Colonic mucosa (tissue), 4 donors: ENCODE measurements around the gene COMMD9. TPM values are rescaled to one million over a fixed set of nuclear protein-coding genes. Genes with fewer than 3 reads are reported as not detected.

Experiments used
- DNase-seq: peaks from one replicate; pipeline ENCODE4 v3.0.0-alpha.2; 2020
- H3K27ac ChIP-seq: fragments of 200-600 bp; one replicate; pipeline ENCODE4 v1.8.0; 2021
- H3K27me3 ChIP-seq: fragments of 200-600 bp; one replicate; pipeline ENCODE4 v1.8.0; 2021
- H3K36me3 ChIP-seq: fragments of 200-600 bp; one replicate; pipeline ENCODE4 v1.8.0; 2021
- H3K4me1 ChIP-seq: fragments of 200-600 bp; one replicate; pipeline ENCODE4 v1.8.0; 2021; ENCODE audit warnings: mild to moderate bottlenecking
- H3K4me3 ChIP-seq: fragments of 200-600 bp; one replicate; pipeline ENCODE4 v1.8.0; 2021
- H3K9ac ChIP-seq, 2 donors: one replicate each; pipeline ENCODE4 v1.7.0; 2013; ENCODE audit warnings: control low read depth in 2 of 2, low read depth in 2 of 2, low read length in 2 of 2
- H3K9me3 ChIP-seq: fragments of 200-600 bp; one replicate; pipeline ENCODE4 v1.8.0; 2021
- intact Hi-C: fragments of 100-400 bp; cut with DNase I; formaldehyde crosslinking; loops from one replicate; pipeline ENCODE4 v1.14.1; 2022
- total RNA-seq, 2 donors: library from RNA; stranded (reverse); fragmentation: NEBNext Ultra II Directional in 1 of 2; extraction: Animal tissue kit (Norgen Biotek cat#: 25700) in 1 of 2; gene quantifications; one replicate each; pipeline ENCODE4 v1.2.1, GENCODE V29; 2021
- TF ChIP-seq, protein P1 (sequence below): fragments of 200-600 bp; IDR thresholded peaks from one replicate; pipeline ENCODE4 v1.8.0; 2022; ENCODE audit warnings: antibody characterized with exemption, mild to moderate bottlenecking
- donor health status: healthy.
- donor health status: DM: no; HTN: no; CAD: no.
- donor health status: DM: no; HTN: no; CAD: no.

The COMMD9 gene
- total RNA-seq, 2 donors from 2014 or later, result 40.6 to 55.9 TPM

DNA sequence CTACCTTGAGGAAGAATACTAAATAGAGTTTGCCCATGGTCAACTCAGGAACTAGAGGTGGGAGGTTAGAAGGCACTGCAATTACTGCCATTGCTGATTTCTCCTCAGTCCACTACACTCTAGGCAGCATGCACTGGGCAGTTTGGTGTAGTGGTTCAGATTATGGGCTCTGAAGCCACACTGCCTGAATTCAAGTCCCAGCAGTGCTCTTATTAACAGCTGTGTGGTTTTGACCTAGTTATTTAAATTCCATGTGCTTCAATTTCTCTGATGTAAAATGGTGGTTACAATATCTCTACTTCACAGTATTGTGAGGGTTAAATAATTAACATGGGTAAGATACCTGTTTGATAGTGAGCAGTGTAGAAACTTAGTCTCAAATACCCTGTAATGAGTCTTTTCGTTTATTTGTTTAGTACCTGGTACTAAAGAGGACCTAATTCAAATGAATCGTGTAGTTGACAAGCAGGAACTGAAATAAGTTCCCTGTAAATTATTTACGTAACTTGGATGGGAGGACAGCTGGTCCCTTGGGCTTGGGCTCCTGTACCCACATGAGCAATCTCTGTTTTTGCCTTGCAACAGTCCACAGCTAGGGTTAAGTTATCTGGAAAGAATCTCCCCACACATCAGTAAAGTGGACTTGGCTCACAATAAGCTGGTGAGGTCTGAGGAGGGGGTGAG lies 24.7 kb upstream of the COMMD9 start:
- Histone ChIP-seq H3K27me3 (no peaks in the 10 kb centered on the region), H3K4me3 (no peak overlapping the region), H3K9me3 (no peaks in the 10 kb centered on the region), H3K4me1 (no peaks in the 10 kb centered on the region), H3K36me3 (no peaks in the 10 kb centered on the region), H3K27ac (no peak overlapping the region), H3K9ac (no peak overlapping the region)
- DNase-seq, result no peak
- intact Hi-C loops, result no loop called here
- TF ChIP-seq, protein P1, sequence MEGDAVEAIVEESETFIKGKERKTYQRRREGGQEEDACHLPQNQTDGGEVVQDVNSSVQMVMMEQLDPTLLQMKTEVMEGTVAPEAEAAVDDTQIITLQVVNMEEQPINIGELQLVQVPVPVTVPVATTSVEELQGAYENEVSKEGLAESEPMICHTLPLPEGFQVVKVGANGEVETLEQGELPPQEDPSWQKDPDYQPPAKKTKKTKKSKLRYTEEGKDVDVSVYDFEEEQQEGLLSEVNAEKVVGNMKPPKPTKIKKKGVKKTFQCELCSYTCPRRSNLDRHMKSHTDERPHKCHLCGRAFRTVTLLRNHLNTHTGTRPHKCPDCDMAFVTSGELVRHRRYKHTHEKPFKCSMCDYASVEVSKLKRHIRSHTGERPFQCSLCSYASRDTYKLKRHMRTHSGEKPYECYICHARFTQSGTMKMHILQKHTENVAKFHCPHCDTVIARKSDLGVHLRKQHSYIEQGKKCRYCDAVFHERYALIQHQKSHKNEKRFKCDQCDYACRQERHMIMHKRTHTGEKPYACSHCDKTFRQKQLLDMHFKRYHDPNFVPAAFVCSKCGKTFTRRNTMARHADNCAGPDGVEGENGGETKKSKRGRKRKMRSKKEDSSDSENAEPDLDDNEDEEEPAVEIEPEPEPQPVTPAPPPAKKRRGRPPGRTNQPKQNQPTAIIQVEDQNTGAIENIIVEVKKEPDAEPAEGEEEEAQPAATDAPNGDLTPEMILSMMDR, result no peak

DNA sequence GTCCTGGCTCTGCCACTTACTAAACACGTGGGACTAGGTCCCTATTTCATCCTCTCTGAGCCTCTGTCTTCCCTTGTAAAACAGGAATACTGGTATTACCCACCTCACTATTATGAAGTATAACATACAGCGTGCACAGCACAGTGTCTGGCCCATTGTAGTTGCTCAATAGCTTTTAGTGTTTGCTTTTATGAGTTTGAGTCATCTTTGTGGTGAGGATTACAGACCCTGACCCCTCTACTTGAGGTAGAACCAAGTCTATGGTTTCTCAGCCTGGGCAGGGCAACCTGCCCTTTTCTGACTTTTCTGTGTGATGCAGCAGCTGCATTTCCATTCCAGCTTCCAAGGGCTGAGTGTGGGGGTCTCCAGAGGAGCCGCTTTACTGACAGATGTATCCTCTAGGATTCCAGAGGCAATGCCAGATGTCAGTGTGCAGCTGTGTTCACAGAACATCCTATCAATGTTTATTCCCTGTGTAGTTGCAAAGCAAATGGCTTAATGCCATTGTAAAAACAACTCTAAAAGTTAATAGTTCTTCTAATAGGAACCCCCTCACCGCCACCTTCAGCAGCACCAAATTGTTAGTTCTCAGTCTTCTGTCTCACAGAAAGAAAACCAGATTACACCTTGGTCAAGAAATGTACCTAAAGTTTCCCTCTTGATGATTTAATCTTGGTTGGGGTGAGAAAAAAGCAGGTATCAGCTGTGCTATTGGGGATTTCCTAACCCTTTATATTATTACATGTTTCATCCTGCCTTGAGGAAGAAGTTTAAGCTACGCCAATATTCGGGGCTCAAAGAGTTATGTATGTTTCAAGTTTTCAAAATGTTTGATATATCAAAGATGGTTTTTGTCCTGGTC lies 23.6 kb upstream of the COMMD9 start:
- H3K9ac ChIP-seq, result no peak overlapping the region
- no peaks in the 10 kb centered on the region for H3K9me3 ChIP-seq
- intact Hi-C loops, result no loop called here
- TF ChIP-seq, protein P1, result no peak
- H3K4me3 ChIP-seq, result no peak overlapping the region
- DNase-seq, result no peak
- H3K4me1 ChIP-seq, result no peaks in the 10 kb centered on the region
- H3K27ac ChIP-seq, result peak overlapping the region; percentile 18
- no peaks in the 10 kb centered on the region for H3K27me3 ChIP-seq
- no peaks in the 10 kb centered on the region for H3K36me3 ChIP-seq

DNA sequence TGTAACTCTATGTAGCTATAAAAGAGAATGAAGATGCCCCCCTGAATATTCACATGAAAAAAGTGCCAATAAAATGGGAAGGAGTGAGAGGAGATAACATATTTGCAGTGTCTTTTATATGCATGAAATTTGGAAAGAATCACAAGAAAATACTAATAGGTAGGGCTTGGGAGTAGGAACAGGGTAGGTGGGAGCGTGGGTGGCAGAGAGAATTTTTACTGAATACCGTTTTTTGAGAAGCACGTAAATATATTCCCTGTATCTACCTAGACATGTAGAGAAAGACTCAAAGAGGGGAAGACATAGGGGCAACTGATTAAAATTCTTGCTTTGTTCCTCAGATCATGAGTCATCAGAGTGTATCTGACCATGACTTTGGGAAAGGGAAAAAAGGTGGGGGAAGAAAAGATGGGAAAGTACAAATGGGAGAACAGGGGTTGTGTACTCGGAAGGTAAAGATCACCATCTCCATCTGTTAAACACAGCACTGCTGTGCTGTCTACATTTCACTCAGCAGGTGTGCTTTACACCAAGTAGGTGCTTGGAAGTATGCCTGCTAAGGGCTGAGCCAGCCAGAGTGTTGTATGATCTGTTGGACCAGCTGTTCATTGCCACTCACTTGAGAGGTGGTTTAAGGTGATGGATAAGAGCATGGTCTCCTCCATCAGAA lies 22.8 kb upstream of the COMMD9 start:
- Histone ChIP-seq H3K4me3 (no peak overlapping the region), H3K36me3 (no peaks in the 10 kb centered on the region), H3K9ac (no peak overlapping the region), H3K27me3 (no peaks in the 10 kb centered on the region), H3K9me3 (no peaks in the 10 kb centered on the region), H3K27ac (peak overlapping the region; percentile 18), H3K4me1 (no peaks in the 10 kb centered on the region)
- TF ChIP-seq, protein P1, result no peak
- no peak for DNase-seq
- intact Hi-C loops, result no loop called here

DNA sequence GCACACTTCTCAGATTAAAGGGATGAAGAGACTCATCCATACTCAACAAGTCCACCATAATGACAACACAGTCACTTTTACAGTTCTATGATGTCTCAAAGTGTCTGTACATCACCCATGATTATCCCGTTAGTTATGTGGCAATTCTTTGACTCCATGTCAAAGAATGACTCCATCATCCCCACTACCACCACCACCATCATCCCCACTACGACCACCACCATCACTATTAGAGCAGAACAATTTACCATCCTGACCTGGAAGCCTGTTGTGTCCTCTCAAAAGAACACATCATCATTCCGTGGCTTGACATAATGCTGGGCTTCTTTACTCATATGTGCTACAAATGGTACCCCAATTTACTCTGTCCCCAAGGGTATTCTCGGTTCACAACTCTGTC lies 20.6 kb upstream of the COMMD9 start:
- H3K27me3 ChIP-seq, result no peaks in the 10 kb centered on the region
- no peak overlapping the region for H3K27ac ChIP-seq
- no peaks in the 10 kb centered on the region for H3K9me3 ChIP-seq
- H3K4me1 ChIP-seq, result no peaks in the 10 kb centered on the region
- H3K36me3 ChIP-seq, result no peaks in the 10 kb centered on the region
- no peak overlapping the region for H3K9ac ChIP-seq
- DNase-seq, result no peak
- intact Hi-C loops, result no loop called here
- TF ChIP-seq, protein P1, result no peak
- no peak overlapping the region for H3K4me3 ChIP-seq

DNA sequence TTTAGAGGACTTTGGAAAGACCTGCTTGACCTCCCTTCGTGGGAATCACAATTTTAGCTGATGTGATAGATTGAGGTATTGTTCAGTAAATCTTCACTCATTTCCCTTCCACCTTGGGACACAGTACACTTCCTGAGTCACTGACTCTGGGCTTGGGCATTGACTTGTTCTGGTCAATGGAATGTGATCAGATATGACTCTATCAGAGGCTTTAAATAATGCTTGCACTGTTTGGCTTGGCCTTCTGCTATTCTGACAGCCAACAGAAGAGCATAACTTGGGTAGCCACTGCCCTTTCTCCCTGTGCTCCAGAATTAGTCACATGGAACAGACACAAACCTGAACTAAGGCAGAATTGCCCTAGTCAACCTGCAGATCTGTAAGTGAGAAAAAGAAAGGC lies 19.4 kb upstream of the COMMD9 start:
- Histone ChIP-seq H3K36me3 (no peaks in the 10 kb centered on the region), H3K27ac (no peak overlapping the region), H3K4me1 (no peaks in the 10 kb centered on the region), H3K9ac (no peak overlapping the region), H3K27me3 (no peaks in the 10 kb centered on the region), H3K4me3 (no peak overlapping the region), H3K9me3 (no peaks in the 10 kb centered on the region)
- intact Hi-C loops, result no loop called here
- TF ChIP-seq, protein P1, result no peak
- DNase-seq, result no peak
